SIG-M5 treated with dmso at 0.1 percent for 504 hours (cell line): ENCODE results near the gene PPP1R2.
"Not testable (repeated sequence)": the region's sequence is repeated elsewhere in the genome, so short reads cannot be mapped to it uniquely, and the experiment has no call there.

Source experiments
- DNase-seq: peaks from one replicate; lab custom pipeline; 2025; ENCODE audit not compliant: unreplicated experiment; lab: John Stamatoyannopoulos, UW

Gene PPP1R2

DNA sequence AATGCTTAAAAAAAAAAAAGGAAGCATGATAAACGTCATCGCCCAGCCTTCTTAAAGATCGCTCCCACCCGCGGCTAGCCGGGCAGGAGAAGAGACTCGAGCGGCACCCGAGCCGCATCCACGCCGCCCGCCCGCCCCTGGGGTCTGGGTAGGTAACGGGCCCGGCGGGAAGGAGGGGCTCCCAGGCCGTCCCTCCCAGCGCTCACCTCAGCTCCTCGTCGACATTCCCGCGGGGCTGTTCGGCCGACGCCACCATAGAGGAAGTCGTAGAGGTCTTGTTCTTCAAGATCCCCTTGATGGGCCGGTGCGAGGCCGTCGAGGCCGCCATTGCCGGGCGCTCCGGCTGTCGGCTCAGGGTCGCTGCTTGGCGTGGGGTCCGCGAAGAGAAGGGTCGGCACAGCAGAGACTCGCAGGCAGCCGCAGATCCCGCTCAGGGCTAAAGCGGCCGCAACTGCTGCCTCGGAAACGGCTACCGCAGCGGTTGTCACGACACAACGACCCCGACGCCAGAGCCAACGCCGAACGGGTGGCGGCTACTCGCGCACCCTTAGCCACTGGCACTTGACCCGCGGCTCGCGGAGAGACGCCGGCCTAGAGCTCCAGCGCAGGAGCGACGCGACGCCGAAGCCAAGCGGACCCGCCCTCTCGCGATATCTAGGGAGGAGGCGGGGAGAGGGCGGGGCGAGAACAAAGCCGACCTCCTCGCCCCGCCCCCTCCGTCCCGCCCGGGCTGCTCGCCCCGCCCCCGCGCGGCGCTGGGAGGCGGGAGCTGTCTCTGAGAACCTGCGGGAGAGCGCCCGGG is at the start of gene PPP1R2:
PPP1R2 (minus strand) TSS at position 628 of the 802 bp plus-strand sequence; CDS start at position 328, 300 bp downstream.
- peak; percentile 85 for DNase-seq

DNA sequence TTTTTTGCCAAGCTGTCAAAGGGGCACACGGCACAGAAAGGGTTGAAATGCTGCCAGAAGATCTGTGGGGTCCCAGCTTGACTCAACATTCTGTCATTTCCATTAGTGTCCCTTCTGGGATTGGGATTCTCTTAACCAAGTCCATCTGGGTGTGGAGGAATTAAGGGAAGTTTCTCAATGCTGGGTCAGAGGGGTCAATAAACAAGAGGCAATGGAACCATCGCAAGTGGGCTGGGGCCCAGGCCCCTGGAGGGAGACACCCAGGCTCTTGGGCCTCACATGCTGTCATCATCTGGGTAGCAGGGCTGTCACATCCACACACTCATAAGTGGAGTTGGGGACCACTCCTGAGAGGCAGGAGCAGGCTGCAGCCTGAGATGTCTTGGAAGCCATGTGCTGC is 48.7 kb upstream of the PPP1R2 start:
- DNase-seq = no peak

DNA sequence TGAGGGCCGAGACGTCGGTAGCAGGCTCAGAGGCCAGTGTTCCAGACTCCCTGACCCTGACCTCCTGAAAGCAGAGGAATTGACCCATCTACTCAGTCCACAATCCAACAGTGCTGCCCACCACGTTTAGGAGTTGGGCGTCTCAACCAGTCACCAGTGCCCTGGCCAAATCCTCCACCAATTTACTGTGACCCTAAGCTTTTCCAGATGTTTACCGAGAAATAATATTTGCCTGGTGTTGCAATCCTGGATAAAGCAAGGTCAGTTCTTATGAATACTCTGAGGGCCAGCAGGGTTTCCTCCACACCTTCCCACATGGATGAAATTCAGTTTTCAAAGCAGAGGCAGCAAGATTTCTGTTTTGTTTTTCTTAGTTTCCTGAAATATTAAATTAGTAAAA is 48.1 kb upstream of the PPP1R2 start:
- DNase-seq = no peak

DNA sequence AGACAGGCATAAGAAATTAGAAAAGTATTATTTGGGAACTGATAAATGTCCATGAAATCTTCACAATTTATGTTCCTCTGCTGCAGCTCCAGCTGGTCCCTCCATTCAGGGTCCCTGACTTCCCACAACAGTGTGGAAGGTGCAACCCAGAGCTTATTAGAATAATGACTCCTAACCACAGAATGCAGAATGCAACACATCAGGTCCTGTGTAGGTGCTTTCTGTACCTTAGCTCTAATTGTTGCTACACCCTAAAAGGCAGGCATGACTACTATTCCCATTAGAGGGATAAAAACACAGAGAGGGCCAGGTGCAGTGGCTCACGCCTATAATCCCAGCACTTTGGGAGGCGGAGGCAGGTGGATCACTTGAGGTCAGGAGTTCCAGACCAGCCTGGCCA is 47.3 kb upstream of the PPP1R2 start:
- DNase-seq = not testable (repeated sequence)

DNA sequence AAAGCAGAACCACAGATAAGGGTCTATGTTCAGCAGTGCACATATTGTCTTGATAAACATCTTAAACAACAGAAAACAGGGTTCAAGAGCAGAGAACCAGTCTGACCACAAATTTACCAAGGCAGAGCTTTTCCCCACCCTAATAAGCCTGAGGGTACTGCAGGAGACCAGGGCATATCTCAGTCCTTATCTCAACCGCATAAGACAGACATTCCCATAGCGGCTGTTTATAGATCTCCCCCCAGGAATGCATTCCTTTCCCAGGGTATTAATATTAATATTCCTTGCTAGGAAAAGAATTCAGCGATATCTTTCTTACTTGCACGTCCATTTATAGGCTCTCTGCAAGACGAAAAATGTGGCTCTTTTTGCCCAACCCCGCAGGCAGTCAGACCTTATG is 46.7 kb upstream of the PPP1R2 start:
- DNase-seq = not testable (repeated sequence)

DNA sequence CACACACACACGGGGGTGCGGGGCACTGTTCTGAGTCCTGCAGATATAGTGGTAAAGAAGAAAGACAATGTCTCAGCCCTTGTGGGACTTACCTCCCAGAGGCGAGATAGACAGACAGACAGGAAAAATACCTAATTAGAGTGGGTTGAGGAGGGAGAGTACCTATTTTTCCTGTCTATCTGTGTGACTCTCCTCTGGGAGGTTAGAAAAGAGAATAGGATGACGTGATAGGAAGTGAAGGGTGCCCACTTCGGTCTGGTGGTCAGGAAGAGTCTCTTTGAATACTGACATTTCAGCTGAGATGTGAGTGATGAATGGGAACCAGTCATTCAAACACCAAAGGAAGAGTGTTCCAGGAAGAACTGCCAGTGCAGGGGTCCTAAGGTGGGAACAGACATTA is 44.7 kb upstream of the PPP1R2 start:
- no peak for DNase-seq

DNA sequence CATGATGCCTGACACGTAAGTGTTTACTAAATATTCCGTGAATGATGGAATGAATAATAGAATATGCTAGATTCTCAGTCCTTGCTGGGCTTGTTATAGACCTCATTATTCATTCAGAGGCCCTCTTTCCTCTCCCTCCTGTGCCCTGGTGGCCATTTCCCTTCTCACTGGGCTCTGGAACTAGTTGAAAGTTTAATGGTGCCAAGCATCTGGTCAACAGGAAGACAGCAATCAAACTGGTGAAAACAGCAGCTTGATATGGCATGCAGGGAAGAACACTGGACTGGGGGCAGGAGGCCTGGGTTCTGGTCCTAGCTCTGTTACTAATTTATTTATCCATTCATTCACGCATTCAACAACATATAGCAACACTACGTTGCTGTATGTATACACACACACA is 44.3 kb upstream of the PPP1R2 start:
- no peak for DNase-seq

DNA sequence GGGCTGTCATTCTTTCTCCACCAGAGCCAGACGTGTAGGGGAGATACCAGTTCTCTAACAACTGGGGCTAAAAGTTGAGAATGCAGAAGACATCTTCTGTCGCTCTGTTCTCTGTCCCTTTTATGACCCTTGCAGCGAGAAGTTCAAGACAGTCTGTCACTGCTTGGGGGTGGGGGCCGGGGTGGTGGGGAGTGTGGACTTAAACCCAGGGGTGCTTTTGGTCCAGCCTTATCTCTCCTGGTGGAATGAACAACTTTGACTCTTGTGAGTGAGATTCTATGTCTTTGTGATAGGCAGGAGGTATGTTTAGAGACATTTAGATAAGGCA is 41.4 kb upstream of the PPP1R2 start:
- no peak for DNase-seq

DNA sequence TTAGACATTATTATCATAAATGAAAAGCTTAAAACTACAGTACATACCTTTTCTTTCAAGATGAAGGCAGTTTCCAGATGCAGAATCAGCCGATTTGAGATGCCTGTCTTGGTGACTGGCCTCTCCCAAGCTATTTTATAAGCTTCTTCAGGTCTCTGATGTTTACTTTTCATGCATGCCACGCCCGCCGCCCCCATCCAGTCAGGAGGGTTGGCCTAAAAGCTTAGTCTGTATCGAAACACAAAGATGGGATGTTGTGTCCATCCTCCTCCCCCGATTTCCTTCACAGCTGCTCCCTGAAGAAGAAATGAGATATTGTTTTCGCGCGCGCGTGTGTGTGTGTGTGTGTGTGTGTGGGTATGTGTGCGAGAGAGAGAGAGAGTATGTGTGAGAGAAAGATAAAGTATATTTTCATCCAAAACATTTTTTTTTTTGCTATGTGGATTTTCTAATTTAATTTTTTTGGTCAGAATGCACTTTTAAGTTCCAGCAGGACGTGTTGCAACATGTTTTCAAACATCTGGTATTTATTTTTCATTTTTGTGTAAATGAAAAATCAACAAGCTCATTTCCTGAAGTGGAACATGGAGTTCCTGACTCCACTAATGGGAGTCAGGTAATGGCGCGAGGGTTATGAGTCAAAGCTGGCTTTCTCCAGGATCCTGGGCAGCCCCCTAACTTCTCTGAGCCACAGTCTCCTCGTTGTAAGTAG is 40.9 kb upstream of the PPP1R2 start, which contains the start of gene APOD:
APOD (minus strand) TSS at position 110 of the 712 bp plus-strand sequence. CDS start 4,479 bp downstream, outside the sequence.
- DNase-seq = no peak

DNA sequence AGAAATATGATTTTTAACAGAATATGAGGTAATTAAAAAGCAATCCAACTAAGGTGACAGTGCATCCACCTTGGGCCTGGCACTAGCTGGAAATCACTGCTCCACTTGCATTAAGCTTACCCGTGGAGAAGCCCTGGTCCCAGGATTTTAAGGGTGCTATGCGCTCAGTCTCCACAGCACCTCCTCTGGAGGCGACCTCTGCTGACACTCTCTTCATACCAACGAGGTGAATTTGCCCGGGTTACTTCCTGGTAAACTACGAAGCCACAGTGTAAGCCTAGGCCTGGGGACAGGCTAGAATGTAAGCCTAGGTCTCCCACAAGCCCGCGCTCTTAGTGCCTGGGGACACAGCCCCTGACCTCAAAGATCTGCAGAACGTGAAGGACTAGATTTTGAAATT is 39.8 kb upstream of the PPP1R2 start:
- peak; percentile 49 for DNase-seq

DNA sequence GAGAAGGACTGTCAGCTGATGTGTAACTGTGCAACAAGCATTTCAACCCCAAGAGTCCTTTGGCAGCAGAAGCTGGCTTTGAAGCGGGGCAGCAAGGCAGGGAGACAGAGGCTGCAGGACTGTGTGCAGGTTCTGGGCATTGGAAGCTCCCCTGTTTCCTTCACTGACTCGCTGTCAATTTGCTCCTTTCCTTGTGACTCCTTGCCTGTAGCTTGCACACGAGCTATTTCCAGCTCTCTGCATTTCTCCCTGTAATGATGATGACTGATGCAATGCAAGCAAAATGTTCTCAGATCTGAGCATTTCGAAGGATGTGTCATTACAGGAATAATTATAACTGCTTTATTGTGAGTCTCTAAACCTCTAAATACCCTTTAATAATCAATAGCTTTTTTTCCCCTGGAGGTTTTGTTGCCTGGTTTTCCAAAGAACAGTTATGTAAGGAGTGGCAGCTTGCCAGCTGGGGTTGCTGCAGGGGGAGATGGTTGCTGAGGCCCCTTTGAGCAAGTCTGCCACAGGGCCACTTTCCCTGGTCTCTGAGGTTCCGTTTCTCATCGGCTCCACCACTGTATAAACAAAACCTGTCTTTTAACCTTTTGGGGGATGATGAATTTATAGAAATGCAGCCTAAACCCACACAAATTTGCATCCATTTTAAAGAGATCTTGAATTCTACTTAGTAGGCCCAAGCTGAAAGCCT is 37.8 kb upstream of the PPP1R2 start:
- DNase-seq = no peak

DNA sequence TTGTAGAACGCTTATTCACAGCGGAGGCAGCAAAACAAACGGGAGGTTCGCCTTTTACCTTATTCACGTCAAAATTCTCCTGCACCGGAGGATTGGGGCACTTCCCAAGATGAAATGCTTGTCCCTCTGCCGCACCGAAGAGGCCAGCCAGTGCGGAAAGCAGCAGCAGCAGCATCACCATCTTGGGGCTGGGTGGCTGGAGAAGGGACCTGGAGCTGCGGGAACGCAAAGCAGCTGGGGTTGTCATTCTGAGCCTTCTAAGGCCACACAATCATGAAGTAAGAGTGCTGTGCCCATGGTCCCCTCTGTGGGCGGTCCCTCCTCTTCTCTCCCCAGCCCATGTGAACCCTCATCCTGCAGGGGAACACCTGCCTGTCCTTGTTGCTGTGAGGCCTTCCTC is 36.2 kb upstream of the PPP1R2 start:
- DNase-seq = no peak

DNA sequence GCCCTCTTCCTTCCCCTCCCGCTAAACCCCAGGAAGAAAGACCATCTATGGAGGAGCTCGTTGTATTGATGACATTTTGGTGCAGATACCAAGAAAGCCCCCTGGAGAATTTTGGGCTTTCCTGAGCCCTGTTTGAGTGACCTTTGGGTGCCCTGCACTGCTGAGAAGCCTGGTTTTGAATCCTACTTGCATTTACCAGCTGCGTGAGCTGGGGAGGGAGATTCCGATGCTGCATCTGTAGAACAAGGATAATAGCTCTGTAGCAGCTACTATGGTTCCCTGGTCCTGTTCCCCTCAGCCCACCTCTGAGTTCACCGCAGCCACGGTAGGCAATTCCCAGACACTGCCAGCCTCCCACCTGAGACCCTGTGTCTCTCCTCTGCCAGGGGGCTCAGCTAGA is 35.4 kb upstream of the PPP1R2 start:
- DNase-seq = no peak

DNA sequence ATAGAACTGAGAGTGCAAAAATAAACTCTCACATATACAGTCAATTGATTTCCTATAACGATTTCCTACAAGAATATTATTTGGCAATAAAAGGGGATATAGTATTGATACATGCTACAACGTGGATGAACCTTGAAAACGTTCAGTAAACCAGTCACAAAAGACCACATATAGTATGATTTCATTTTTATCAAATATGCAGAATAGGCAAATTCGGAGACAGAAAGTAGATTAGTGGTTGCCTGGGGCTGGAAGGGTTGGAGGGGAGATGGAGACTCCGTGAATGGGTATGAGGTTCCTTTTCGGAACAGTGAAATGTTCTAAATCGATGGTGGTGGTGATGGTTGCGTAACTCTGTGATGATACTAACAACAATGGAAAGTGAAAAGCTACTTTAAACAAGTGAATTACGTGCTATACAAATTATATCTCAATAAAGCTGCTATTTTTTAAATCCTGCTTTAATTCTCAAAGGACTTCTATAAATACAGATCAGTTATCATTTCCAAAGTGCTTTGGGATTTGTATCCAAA is 34.6 kb upstream of the PPP1R2 start:
- no peak for DNase-seq

DNA sequence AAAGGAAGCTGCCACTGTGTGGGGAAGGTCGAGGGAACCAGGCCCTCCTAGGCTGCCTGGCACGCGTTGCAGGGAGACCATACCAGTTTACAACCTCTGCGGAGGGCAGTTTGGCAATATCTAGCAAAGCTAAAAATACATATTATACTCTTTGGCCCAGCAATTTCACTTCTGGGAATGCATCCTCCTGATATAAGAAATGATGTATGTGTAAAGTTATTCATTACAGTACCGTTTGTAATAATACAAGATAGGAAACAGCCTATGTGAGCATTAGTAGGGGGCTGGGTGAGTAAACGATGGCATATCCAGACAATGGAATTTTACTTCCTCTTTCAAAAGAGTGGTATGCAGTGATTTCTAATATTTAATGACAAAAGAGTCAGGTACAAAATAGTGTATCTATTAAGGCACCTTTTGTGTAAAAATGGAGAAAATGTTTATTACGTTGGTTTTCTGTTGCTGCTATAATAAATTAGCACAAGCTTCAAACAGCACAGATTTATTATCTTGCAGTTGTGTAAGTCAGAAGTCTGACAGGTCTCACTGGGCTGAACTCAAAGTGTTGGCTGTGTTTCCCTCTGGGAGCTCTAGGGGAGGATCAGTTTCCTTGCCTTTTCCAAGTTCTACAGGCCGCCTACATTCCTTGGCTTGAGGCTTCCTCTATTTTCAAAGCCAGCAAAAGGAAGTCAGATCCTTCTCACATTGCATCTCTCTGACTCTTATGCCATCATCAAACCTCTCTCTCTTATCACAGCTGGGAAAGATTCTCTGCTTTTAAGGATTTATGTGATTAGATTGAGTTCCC is 31.6 kb upstream of the PPP1R2 start:
- DNase-seq = no peak

DNA sequence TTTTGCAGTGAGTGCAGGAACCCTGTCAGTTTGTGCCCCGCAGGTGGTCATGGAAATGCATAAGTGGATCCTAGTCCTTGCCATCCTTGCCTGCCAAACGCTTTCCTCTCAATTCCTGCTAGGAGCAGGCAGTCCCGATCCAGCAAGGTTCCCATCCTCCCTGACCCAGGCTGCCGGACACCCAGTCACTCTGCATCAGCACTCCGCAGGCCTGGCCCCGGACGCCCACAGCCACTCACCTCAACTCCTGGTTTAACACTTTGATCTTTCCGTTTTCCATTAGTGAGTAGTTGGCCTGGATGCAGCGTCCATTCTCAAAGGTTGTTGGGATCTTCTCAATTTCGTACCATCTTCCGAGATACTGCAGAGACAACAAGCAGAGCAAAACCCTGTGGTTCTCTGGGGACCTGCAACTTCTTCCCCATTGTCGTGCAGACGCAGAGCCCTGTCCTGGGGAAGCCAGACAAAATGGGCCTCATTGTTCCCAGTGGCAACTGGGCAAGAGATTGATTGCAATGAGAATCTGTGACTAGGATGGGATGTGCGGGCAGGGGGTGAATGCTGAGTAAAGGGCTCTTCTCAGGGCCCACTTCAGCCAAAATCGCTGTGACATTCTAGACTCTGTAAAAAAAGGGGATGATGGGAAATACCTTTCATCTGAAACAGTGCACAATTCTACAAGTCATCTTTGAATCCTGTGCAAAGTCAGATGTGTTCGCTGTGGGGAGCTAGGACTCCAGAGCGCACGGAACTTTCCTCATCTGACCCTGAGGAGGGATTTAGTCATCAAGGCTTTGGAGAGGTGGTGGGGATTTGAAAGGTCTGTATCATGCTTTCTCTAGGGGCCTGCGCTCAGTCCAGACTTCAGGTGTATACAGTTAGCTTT is 30.7 kb upstream of the PPP1R2 start:
- DNase-seq = no peak

DNA sequence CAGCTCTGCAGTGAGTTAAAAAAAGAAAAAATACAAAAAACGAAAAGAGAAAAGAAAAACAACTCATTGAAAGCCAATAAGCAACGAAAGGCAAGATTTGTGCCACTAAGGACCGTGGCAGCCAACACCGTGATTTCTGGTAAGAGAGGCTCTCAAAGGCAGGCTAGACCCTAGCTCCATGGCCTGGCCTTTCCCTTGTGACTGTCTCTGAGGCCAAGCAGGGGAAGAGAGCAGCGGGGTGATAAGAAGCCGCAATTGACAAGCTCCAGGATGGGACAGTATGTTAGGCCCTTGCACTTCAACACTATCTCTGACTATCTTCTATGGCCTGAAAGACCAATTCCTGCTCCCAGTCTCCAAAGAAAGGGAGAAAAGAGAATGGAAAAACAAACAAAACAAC is 28.2 kb upstream of the PPP1R2 start:
- no peak for DNase-seq

DNA sequence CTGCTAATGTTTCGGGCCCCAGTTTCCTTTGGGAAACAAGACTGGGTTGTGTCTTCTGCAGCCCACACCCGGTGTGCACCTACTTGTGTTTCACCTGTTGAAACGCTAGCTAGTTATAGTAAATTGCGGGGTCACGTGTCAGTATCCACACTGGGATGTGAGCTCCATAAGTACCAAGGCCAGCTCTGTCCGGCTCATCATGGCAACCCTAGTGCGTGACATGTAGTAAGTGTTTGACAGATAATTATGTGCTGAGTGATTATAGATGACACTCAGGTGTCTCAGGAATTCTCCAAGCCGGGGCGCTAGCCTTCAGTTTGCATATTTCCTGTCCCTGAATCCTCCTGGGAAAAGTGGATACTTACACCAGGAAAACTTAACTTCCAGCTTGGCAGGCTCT is 27.8 kb upstream of the PPP1R2 start:
- DNase-seq = no peak

DNA sequence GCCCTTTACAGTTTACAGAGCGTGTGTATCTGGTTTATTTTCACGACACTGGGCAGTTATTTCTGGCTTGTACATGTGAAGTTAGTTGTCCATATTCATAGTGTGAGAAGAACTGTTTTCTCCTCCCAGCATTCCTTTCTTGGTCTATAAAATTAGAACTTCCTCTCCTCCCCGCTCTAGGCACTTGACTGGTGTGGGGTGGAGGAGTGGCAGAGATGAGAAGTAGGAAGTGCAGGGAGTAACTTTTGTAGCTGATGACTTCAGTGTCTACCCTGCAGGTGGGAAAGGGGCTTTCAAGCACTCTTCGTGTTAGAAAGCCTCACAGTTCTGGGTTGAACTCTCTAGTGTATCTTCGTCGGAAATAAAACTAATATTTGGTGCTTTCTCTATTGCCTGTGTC is 27.2 kb upstream of the PPP1R2 start:
- peak; percentile 40 for DNase-seq

DNA sequence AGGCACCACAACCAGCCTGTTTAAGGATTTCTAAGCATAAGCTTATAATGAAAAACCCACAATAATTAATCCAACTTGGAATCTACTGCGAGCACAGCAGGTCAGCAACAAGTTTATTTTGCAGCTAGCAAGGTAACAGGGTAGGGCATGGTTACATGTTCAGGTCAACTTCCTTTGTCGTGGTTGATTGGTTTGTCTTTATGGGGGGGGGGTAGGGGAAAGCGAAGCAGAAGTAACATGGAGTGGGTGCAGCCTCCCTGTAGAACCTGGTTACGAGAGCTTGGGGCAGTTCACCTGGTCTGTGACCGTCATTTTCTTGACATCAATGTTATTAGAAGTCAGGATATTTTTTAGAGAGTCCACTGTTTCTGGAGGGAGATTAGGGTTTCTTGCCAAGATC is 25.5 kb upstream of the PPP1R2 start:
- no peak for DNase-seq
